KG1 (cell line): ENCODE results near the gene COL5A2.

Experiments used
- DNase-seq: peaks from one replicate; lab custom pipeline; 2025; lab: John Stamatoyannopoulos, UW

Gene COL5A2

GRCh38 chr2:189179570-189179950 is at the start of gene COL5A2:
COL5A2 (minus strand) TSS chr2:189179761; CDS start chr2:189179604, 157 bp downstream.
- DNase-seq, result no peak

- DNase-seq, result no peak
These were observed 46.5 kb upstream of the COL5A2 start for GRCh38 chr2:189226017-189226416.

GRCh38 chr2:189225032-189225431 is 45.5 kb upstream of the COL5A2 start:
- DNase-seq, result no peak

- no peak for DNase-seq
These were observed 43.0 kb upstream of the COL5A2 start for GRCh38 chr2:189222468-189223105.

GRCh38 chr2:189221811-189222467 is 42.4 kb upstream of the COL5A2 start:
- no peak for DNase-seq

- no peak for DNase-seq
These were observed 38.7 kb upstream of the COL5A2 start for GRCh38 chr2:189218236-189218635.

GRCh38 chr2:189217541-189217940 is 38.0 kb upstream of the COL5A2 start:
- DNase-seq, result no peak

GRCh38 chr2:189217051-189217450 is 37.5 kb upstream of the COL5A2 start:
- no peak for DNase-seq

GRCh38 chr2:189214484-189214883 is 34.9 kb upstream of the COL5A2 start:
- no peak for DNase-seq

GRCh38 chr2:189213250-189213649 is 33.7 kb upstream of the COL5A2 start:
- no peak for DNase-seq

GRCh38 chr2:189210250-189211087 is 30.9 kb upstream of the COL5A2 start:
- no peak for DNase-seq

- no peak for DNase-seq
These were observed 28.7 kb upstream of the COL5A2 start for GRCh38 chr2:189208254-189208653.

GRCh38 chr2:189204322-189204941 is 24.9 kb upstream of the COL5A2 start:
- DNase-seq, result no peak

GRCh38 chr2:189203177-189203799 is 23.7 kb upstream of the COL5A2 start:
- no peak for DNase-seq

GRCh38 chr2:189199797-189200196 is 20.2 kb upstream of the COL5A2 start:
- DNase-seq, result no peak

GRCh38 chr2:189192766-189193165 is 13.2 kb upstream of the COL5A2 start:
- DNase-seq, result no peak

- no peak for DNase-seq
These were observed 12.2 kb upstream of the COL5A2 start for GRCh38 chr2:189191766-189192165.

GRCh38 chr2:189190685-189191084 is 11.1 kb upstream of the COL5A2 start:
- DNase-seq, result no peak

GRCh38 chr2:189188115-189188805 is 8.7 kb upstream of the COL5A2 start:
- DNase-seq, result no peak

- DNase-seq, result no peak
These were observed 3.6 kb upstream of the COL5A2 start for GRCh38 chr2:189183170-189183569.

- no peak for DNase-seq
These were observed 2.1 kb upstream of the COL5A2 start for GRCh38 chr2:189181706-189182105.
